B cell (primary cell): ENCODE data around the gene CDX1. TPM values are rescaled to one million over a fixed set of nuclear protein-coding genes. Genes with fewer than 3 reads are reported as not detected.

Experiments used
- ATAC-seq: fragments of 200-7000 bp; cut with Tn5 transposase; one replicate; pipeline ENCODE4 v1.10.0; 2021; ENCODE audit warnings: low read depth, mild to moderate bottlenecking, moderate number of reproducible peaks, moderate library complexity
- CTCF ChIA-PET: fragments of 350-600 bp; sonication (Branson Sonifier 250); formaldehyde crosslinking; loops from one replicate; lab custom pipeline; 2021; ENCODE audit warnings: antibody characterized with exemption, inconsistent platforms; lab: Charles Lee
- POLR2A ChIA-PET: fragments of 350-600 bp; sonication (Branson Sonifier 250); formaldehyde crosslinking; loops from one replicate; lab custom pipeline; 2021; ENCODE audit warnings: antibody characterized with exemption; lab: Charles Lee
- DNase-seq: peaks from one replicate; pipeline ENCODE4 v3.0.0; 2013
- H2AFZ ChIP-seq: 2 replicates; pipeline ENCODE4 v1.6.1; 2012; ENCODE audit warnings: mild to moderate bottlenecking, low read depth, low read length; ENCODE audit not compliant: insufficient read depth, poor library complexity, severe bottlenecking
- H3K27ac ChIP-seq, 2 donors: 1 replicate in 1 of 2; 2 replicates in 1 of 2; pipeline ENCODE4 v1.5.1; 2012 to 2013; ENCODE audit warnings: low read length in 2 of 2, mild to moderate bottlenecking in 2 of 2, moderate library complexity in 1 of 2
- H3K27me3 ChIP-seq, 4 experiments: fragments of 200-600 bp in 1 of 4; sonication (generic) in 1 of 4; replicated peaks in 1 of 4; 1 replicate in 2 of 4; 2 replicates in 2 of 4; pipeline versions ENCODE4 v1.6.1 to v1.7.0; 2013 to 2016; ENCODE audit warnings: low read length in 3 of 4, mild to moderate bottlenecking in 2 of 4, mixed read lengths in 1 of 4, moderate library complexity in 1 of 4; ENCODE audit not compliant: insufficient read depth in 4 of 4, control insufficient read depth in 3 of 4; ENCODE audit errors: control extremely low read depth in 1 of 4
- H3K36me3 ChIP-seq, 2 experiments: replicated peaks in 1 of 2; 1 replicate in 1 of 2; 2 replicates in 1 of 2; pipeline versions ENCODE4 v1.6.1 to v1.7.1; 2013; ENCODE audit warnings: low read length in 1 of 2; ENCODE audit not compliant: insufficient read depth in 2 of 2, control insufficient read depth in 1 of 2; ENCODE audit errors: control extremely low read depth in 1 of 2, extremely low read depth in 1 of 2
- H3K4me1 ChIP-seq, 2 donors: fragments of 200-600 bp in 1 of 2; sonication (generic) in 1 of 2; 1 replicate in 1 of 2; 2 replicates in 1 of 2; pipeline versions ENCODE4 v1.5.1 to v1.6.1; 2013 to 2017; ENCODE audit warnings: low read length in 2 of 2; ENCODE audit not compliant: control insufficient read depth in 2 of 2, insufficient read depth in 2 of 2
- H3K4me2 ChIP-seq: replicated peaks from 2 replicates; pipeline ENCODE3; 2012; ENCODE audit warnings: mild to moderate bottlenecking, low read depth, low read length; ENCODE audit not compliant: poor library complexity, severe bottlenecking
- H3K4me3 ChIP-seq, 5 experiments: fragments of 200-600 bp in 1 of 5; sonication (generic) in 1 of 5; 1 replicate in 3 of 5; 2 replicates in 2 of 5; pipeline versions ENCODE4 v1.5.1 to v1.7.0; 2011 to 2016; ENCODE audit warnings: low read length in 4 of 5, mild to moderate bottlenecking in 4 of 5, low read depth in 2 of 5, control low read depth in 1 of 5, moderate library complexity in 1 of 5; ENCODE audit not compliant: insufficient read depth in 1 of 5; ENCODE audit errors: control extremely low read depth in 1 of 5, extremely low read depth in 1 of 5
- H3K79me2 ChIP-seq: fragments of 200-600 bp; sonication (generic); one replicate; pipeline ENCODE4 v1.6.0; 2016; ENCODE audit warnings: low read length; ENCODE audit not compliant: control insufficient read depth, insufficient read depth
- H3K9ac ChIP-seq: fragments of 200-600 bp; sonication (generic); 2 replicates; pipeline ENCODE4 v1.6.1; 2017; ENCODE audit warnings: mild to moderate bottlenecking, low read length, moderate library complexity
- H3K9me3 ChIP-seq, 3 donors: one replicate each; pipeline versions ENCODE4 v1.6.1 to v1.7.1; 2013; ENCODE audit warnings: low read length in 2 of 3; ENCODE audit not compliant: control insufficient read depth in 2 of 3, insufficient read depth in 1 of 3; ENCODE audit errors: control extremely low read depth in 1 of 3
- H4K20me1 ChIP-seq: 2 replicates; pipeline ENCODE4 v1.6.0; 2012; ENCODE audit warnings: mild to moderate bottlenecking, low read length; ENCODE audit not compliant: insufficient read depth, control insufficient read depth, poor library complexity, severe bottlenecking
- H3K27ac Mint-ChIP-seq: one replicate; pipeline ENCODE4 v1.8.0; 2021; ENCODE audit warnings: mixed read lengths
- H3K27me3 Mint-ChIP-seq: one replicate; pipeline ENCODE4 v1.8.0; 2021; ENCODE audit warnings: mixed read lengths
- H3K4me1 Mint-ChIP-seq: one replicate; pipeline ENCODE4 v1.8.0; 2021; ENCODE audit warnings: mixed read lengths
- H3K4me3 Mint-ChIP-seq: one replicate; pipeline ENCODE4 v1.8.0; 2021; ENCODE audit warnings: mixed read lengths
- H3K9me3 Mint-ChIP-seq: one replicate; pipeline ENCODE4 v1.8.0; 2022; ENCODE audit warnings: mixed read lengths; ENCODE audit not compliant: insufficient read depth
- EZH2 ChIP-seq: IDR thresholded peaks from 2 replicates; pipeline ENCODE4 v1.6.1; 2012; ENCODE audit warnings: borderline replicate concordance, low read depth, mild to moderate bottlenecking, moderate library complexity, low read length; ENCODE audit not compliant: insufficient read depth, poor library complexity, severe bottlenecking
- WGBS: methylation state at CpG from one replicate; pipeline ENCODE4 v1.1.5; 2013; ENCODE audit warnings: missing lambda C conversion rate; ENCODE audit not compliant: insufficient coverage; 5-methylcytosine and 5-hydroxymethylcytosine counted together
- intact Hi-C: fragments of 100-400 bp; cut with micrococcal nuclease; formaldehyde crosslinking; loops from one replicate; pipeline ENCODE4 v1.10.0; 2022
- polyA plus RNA-seq: library from polyadenylated mRNA; depleted of rRNA; stranded (reverse); fragments of >200 nt; gene quantifications from 2 replicates; pipeline ENCODE4 v1.2.3, GENCODE V29; 2012
- total RNA-seq, 2 donors: library from RNA; stranded (reverse); fragments of 120-200 nt in 1 of 2; gene quantifications; 1 replicate in 1 of 2; 2 replicates in 1 of 2; pipeline versions ENCODE4 v1.2.3 to v1.2.4, GENCODE V29; 2013 to 2022
- TF ChIP-seq, protein P1 (sequence below): fragments of 200-600 bp; IDR thresholded peaks from one replicate; pipeline ENCODE4 v1.8.0; 2022; ENCODE audit warnings: antibody characterized with exemption, mild to moderate bottlenecking

Gene CDX1
- total and polyA plus RNA-seq, 2 donors (not counting 1 experiment from before 2014, with no cell fraction given), result not detected

DNA sequence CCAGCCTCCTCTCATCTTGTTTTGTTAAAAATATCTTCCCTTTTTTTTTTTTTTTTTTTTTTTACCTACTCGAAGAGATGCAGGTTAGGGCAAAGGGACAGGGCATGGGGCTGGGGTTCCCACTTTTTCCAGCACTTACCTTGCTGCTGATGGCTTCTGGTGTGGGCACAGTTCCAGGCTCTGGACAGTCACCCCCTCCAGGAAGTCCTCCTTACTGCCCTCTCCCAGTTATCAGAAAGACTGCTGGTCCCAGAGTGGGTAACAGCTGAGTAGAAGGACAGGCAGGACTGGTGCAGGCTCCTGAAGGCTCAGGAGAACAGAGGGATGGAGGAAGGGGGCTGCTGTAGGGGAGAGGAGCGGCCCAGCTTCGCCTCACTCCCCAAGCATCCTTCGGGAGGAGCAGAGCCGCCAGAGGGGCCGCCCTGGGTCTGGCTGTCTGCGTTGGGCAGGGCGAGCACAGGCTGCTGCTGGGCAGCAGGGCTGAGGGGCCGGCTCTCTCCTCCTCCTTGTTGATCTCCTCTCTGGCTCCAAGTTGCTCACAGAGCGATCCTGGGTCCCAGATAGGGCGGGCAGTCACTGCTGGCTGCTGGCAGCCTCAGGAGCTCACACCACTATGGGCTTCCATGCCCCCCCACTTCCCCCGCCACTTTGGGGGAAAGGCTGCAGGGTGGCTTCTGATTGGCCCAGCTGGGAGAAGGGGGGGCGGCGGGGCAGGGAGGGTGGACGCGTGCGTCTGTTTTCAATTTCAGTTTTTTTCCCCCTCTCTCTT, 11.1 kb upstream of the CDX1 start, which contains the start of gene PDGFRB:
PDGFRB (minus strand) TSS at position 588 of the 769 bp plus-strand sequence. CDS start 18,798 bp downstream, outside the sequence.
- peaks cover 25% of the 10 kb centered on the region for H3K4me1 Mint-ChIP-seq
- DNase-seq, result peak; percentile 71
- ATAC-seq, result peak; percentile 84

More for the DNA sequence above, 11.1 kb upstream of the CDX1 start, which contains the start of gene PDGFRB:
- Histone ChIP-seq H3K4me3 (peak within 1 kb of the TSS; percentile 4 to 69 (median 53)), H3K9me3 (no peaks in the 10 kb centered on the region), H3K4me1 (peaks cover 21 to 25% of the 10 kb centered on the region in 2 donors), H3K27ac (peak within 1 kb of the TSS in 1 of 2 donors; percentile 62), H3K9ac (peak within 1 kb of the TSS; percentile 66), H3K4me2 (peak within 1 kb of the TSS; percentile 92), H4K20me1 (no peaks in the 10 kb centered on the region), H3K79me2 (no peaks in the 10 kb centered on the region), H3K36me3 (no peaks in the 10 kb centered on the region), H3K27me3 (no peaks in the 10 kb centered on the region), H2AFZ (peak within 1 kb of the TSS; percentile 94)
- ChIA-PET POLR2A (no interaction called here), CTCF (interaction anchor here (0.7 kb wide), 1 partner anchor 194 kb away, joined by 3 read pairs; no protein-coding TSS in a partner anchor)
- no peaks in the 10 kb centered on the region for H3K27me3 Mint-ChIP-seq
- WGBS, result 19% methylated on average over 10 of the region's 17 CpGs
- H3K4me3 Mint-ChIP-seq, result peak within 1 kb of the TSS; percentile 92
- intact Hi-C loops, result no loop called here
- no peaks in the 10 kb centered on the region for H3K9me3 Mint-ChIP-seq
- no peak for TF ChIP-seq EZH2
- TF ChIP-seq, protein P1, sequence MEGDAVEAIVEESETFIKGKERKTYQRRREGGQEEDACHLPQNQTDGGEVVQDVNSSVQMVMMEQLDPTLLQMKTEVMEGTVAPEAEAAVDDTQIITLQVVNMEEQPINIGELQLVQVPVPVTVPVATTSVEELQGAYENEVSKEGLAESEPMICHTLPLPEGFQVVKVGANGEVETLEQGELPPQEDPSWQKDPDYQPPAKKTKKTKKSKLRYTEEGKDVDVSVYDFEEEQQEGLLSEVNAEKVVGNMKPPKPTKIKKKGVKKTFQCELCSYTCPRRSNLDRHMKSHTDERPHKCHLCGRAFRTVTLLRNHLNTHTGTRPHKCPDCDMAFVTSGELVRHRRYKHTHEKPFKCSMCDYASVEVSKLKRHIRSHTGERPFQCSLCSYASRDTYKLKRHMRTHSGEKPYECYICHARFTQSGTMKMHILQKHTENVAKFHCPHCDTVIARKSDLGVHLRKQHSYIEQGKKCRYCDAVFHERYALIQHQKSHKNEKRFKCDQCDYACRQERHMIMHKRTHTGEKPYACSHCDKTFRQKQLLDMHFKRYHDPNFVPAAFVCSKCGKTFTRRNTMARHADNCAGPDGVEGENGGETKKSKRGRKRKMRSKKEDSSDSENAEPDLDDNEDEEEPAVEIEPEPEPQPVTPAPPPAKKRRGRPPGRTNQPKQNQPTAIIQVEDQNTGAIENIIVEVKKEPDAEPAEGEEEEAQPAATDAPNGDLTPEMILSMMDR, result no peak
- H3K27ac Mint-ChIP-seq, result peak within 1 kb of the TSS; percentile 78
